CD14-positive monocyte (primary cell): ENCODE data around the gene RHOH. TPM values are rescaled to one million over a fixed set of nuclear protein-coding genes. Genes with fewer than 3 reads are reported as not detected.

Source experiments
- DNase-seq, 3 donors: peaks; one replicate each; pipeline ENCODE4 v3.0.0-alpha.2; 2011 to 2022
- H2AFZ ChIP-seq: 2 replicates; pipeline ENCODE4 v1.6.0; 2012; ENCODE audit warnings: mild to moderate bottlenecking, low read depth, low read length, inconsistent platforms; ENCODE audit not compliant: insufficient read depth, poor library complexity, severe bottlenecking
- H3K27ac ChIP-seq, 2 donors: 1 replicate in 1 of 2; 2 replicates in 1 of 2; pipeline ENCODE4 v1.5.1; 2012 to 2013; ENCODE audit warnings: low read length in 2 of 2, control low read depth in 1 of 2, inconsistent platforms in 1 of 2, low read depth in 1 of 2, mild to moderate bottlenecking in 1 of 2
- H3K27me3 ChIP-seq, 2 donors: one replicate each; pipeline versions ENCODE4 v1.6.0 to v1.6.1; 2011 to 2013; ENCODE audit warnings: low read length in 2 of 2; ENCODE audit not compliant: control insufficient read depth in 2 of 2, insufficient read depth in 2 of 2
- H3K36me3 ChIP-seq, 2 donors: replicated peaks in 1 of 2; 1 replicate in 1 of 2; 2 replicates in 1 of 2; pipeline versions ENCODE4 v1.5.1 to v1.6.1; 2012 to 2013; ENCODE audit warnings: low read length in 2 of 2, control low read depth in 1 of 2, inconsistent platforms in 1 of 2, mild to moderate bottlenecking in 1 of 2; ENCODE audit not compliant: insufficient read depth in 2 of 2, control insufficient read depth in 1 of 2
- H3K4me1 ChIP-seq, 2 donors: 1 replicate in 1 of 2; 2 replicates in 1 of 2; pipeline versions ENCODE4 v1.5.1 to v1.6.1; 2012 to 2013; ENCODE audit warnings: low read length in 2 of 2, control low read depth in 1 of 2, inconsistent platforms in 1 of 2, mild to moderate bottlenecking in 1 of 2, moderate library complexity in 1 of 2; ENCODE audit not compliant: insufficient read depth in 2 of 2, control insufficient read depth in 1 of 2
- H3K4me2 ChIP-seq: replicated peaks from 2 replicates; pipeline ENCODE3; 2012; ENCODE audit warnings: low read length, moderate library complexity, mild to moderate bottlenecking; ENCODE audit not compliant: poor library complexity, severe bottlenecking; ENCODE audit errors: extremely low read depth
- H3K4me3 ChIP-seq, 3 experiments: fragments of 200-600 bp in 1 of 3; sonication (generic) in 1 of 3; replicated peaks in 1 of 3; 1 replicate in 2 of 3; 2 replicates in 1 of 3; pipeline ENCODE4 v1.5.1; 2011 to 2013; ENCODE audit warnings: low read length in 3 of 3, mild to moderate bottlenecking in 3 of 3, control low read depth in 2 of 3, low read depth in 2 of 3, inconsistent platforms in 1 of 3, moderate library complexity in 1 of 3
- H3K79me2 ChIP-seq: 2 replicates; pipeline ENCODE4 v1.6.0; 2012; ENCODE audit warnings: mild to moderate bottlenecking, control low read depth, inconsistent platforms, low read length, moderate library complexity; ENCODE audit not compliant: insufficient read depth
- H3K9ac ChIP-seq: 2 replicates; pipeline ENCODE4 v1.6.0; 2017; ENCODE audit warnings: low read length, mild to moderate bottlenecking; ENCODE audit not compliant: insufficient read depth, poor library complexity, severe bottlenecking
- H3K9me3 ChIP-seq, 2 donors: replicated peaks in 1 of 2; 1 replicate in 1 of 2; 2 replicates in 1 of 2; pipeline versions ENCODE4 v1.5.1 to v1.6.1; 2012 to 2013; ENCODE audit warnings: low read length in 2 of 2, control low read depth in 1 of 2; ENCODE audit not compliant: control insufficient read depth in 1 of 2, insufficient read depth in 1 of 2
- H4K20me1 ChIP-seq: 2 replicates; pipeline ENCODE4 v1.6.0; 2012; ENCODE audit warnings: mild to moderate bottlenecking, low read length, control low read depth, moderate library complexity; ENCODE audit not compliant: insufficient read depth
- H3K27ac Mint-ChIP-seq, 7 donors: one replicate each; pipeline ENCODE4 v1.8.0; 2020; ENCODE audit warnings: mild to moderate bottlenecking in 7 of 7, mixed read lengths in 7 of 7, moderate library complexity in 6 of 7, inconsistent platforms in 2 of 7
- H3K27me3 Mint-ChIP-seq, 3 donors: one replicate each; pipeline ENCODE4 v1.8.0; 2021 to 2022; ENCODE audit warnings: low read depth in 3 of 3, mild to moderate bottlenecking in 3 of 3, mixed read lengths in 3 of 3, moderate library complexity in 3 of 3, inconsistent platforms in 1 of 3
- H3K36me3 Mint-ChIP-seq, 2 donors: one replicate each; pipeline ENCODE4 v1.8.0; 2020; ENCODE audit warnings: mixed read lengths in 2 of 2, inconsistent platforms in 1 of 2, mild to moderate bottlenecking in 1 of 2
- H3K4me1 Mint-ChIP-seq: one replicate; pipeline ENCODE4 v1.8.0; 2020; ENCODE audit warnings: mild to moderate bottlenecking, mixed read lengths
- H3K4me3 Mint-ChIP-seq, 2 donors: one replicate each; pipeline ENCODE4 v1.8.0; 2020; ENCODE audit warnings: mild to moderate bottlenecking in 2 of 2, mixed read lengths in 2 of 2, moderate library complexity in 1 of 2
- H3K9me3 Mint-ChIP-seq, 7 donors: one replicate each; pipeline ENCODE4 v1.8.0; 2020 to 2022; ENCODE audit warnings: mixed read lengths in 7 of 7, mild to moderate bottlenecking in 6 of 7, moderate library complexity in 6 of 7, inconsistent platforms in 2 of 7
- WGBS: methylation state at CpG from one replicate; pipeline ENCODE4 v1.1.5; 2013; ENCODE audit warnings: missing lambda C conversion rate; ENCODE audit not compliant: insufficient coverage; 5-methylcytosine and 5-hydroxymethylcytosine counted together
- intact Hi-C, 2 donors: fragments of 100-400 bp; cut with micrococcal nuclease; formaldehyde crosslinking; loops; one replicate each; pipeline versions ENCODE4 v1.15.0 to v1.15.1; 2023
- polyA plus RNA-seq, 3 donors: library from polyadenylated mRNA; depleted of rRNA in 1 of 3; unstranded in 2 of 3; stranded (reverse) in 1 of 3; fragments of 300-500 nt in 2 of 3; fragments of >200 nt in 1 of 3; fragmentation: Illumina TruSeq in 2 of 3; gene quantifications; 1 replicate in 2 of 3; 2 replicates in 1 of 3; pipeline ENCODE4 v1.2.3, GENCODE V29; 2012 to 2021
- TF ChIP-seq, protein P1 (sequence below): fragments of 200-600 bp; IDR thresholded peaks from one replicate; pipeline ENCODE4 v1.8.0; 2022; ENCODE audit warnings: antibody characterized with exemption, mild to moderate bottlenecking

Gene RHOH
- polyA plus RNA-seq, 3 donors = 0.16 to 1.4 (median 1.2) TPM

DNA sequence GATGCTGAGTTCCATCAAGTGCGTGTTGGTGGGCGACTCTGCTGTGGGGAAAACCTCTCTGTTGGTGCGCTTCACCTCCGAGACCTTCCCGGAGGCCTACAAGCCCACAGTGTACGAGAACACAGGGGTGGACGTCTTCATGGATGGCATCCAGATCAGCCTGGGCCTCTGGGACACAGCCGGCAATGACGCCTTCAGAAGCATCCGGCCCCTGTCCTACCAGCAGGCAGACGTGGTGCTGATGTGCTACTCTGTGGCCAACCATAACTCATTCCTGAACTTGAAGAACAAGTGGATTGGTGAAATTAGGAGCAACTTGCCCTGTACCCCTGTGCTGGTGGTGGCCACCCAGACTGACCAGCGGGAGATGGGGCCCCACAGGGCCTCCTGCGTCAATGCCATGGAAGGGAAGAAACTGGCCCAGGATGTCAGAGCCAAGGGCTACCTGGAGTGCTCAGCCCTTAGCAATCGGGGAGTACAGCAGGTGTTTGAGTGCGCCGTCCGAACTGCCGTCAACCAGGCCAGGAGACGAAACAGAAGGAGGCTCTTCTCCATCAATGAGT is 46.6 kb downstream of the RHOH start:
- peak overlapping the region; percentile 52 to 79 for H3K4me3 Mint-ChIP-seq
- TF ChIP-seq, protein P1, sequence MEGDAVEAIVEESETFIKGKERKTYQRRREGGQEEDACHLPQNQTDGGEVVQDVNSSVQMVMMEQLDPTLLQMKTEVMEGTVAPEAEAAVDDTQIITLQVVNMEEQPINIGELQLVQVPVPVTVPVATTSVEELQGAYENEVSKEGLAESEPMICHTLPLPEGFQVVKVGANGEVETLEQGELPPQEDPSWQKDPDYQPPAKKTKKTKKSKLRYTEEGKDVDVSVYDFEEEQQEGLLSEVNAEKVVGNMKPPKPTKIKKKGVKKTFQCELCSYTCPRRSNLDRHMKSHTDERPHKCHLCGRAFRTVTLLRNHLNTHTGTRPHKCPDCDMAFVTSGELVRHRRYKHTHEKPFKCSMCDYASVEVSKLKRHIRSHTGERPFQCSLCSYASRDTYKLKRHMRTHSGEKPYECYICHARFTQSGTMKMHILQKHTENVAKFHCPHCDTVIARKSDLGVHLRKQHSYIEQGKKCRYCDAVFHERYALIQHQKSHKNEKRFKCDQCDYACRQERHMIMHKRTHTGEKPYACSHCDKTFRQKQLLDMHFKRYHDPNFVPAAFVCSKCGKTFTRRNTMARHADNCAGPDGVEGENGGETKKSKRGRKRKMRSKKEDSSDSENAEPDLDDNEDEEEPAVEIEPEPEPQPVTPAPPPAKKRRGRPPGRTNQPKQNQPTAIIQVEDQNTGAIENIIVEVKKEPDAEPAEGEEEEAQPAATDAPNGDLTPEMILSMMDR = no peak
- Histone ChIP-seq H4K20me1 (no peaks in the 10 kb centered on the region), H3K36me3 (no peaks in the 10 kb centered on the region), H3K9me3 (no peaks in the 10 kb centered on the region), H3K79me2 (no peaks in the 10 kb centered on the region), H3K27me3 (no peaks in the 10 kb centered on the region), H3K4me2 (peak overlapping the region; percentile 69), H3K9ac (peak overlapping the region; percentile 22), H3K4me1 (peaks cover 26 to 46% of the 10 kb centered on the region in 2 donors), H3K27ac (peak overlapping the region; percentile 5 to 74), H2AFZ (no peak overlapping the region), H3K4me3 (peak overlapping the region in 1 of 3 experiments; percentile 53)
- peak overlapping the region in 6 of 7 donors; percentile 78 to 94 (median 87) for H3K27ac Mint-ChIP-seq
- intact Hi-C loops = loop anchor here in 1 of 2 donors (5.0 kb wide), 1 partner anchor 64 kb away; no protein-coding TSS in a partner anchor
- WGBS = 92% methylated on average over 18 of the region's 19 CpGs
- no peak for DNase-seq
- H3K4me1 Mint-ChIP-seq = peaks cover 49% of the 10 kb centered on the region
- peaks cover 0 to 2% (median 0%) of the 10 kb centered on the region in 7 donors for H3K9me3 Mint-ChIP-seq
- H3K36me3 Mint-ChIP-seq = no peaks in the 10 kb centered on the region
- H3K27me3 Mint-ChIP-seq = peaks cover 0 to 4% (median 3%) of the 10 kb centered on the region in 3 donors

- no peak for DNase-seq
- intact Hi-C loops = loop anchor here in 1 of 2 donors (5.0 kb wide), 1 partner anchor 63 kb away; no protein-coding TSS in a partner anchor
- H3K9me3 ChIP-seq = no peaks in the 10 kb centered on the region
- peaks cover 26 to 46% of the 10 kb centered on the region in 2 donors for H3K4me1 ChIP-seq
- no peaks in the 10 kb centered on the region for H3K36me3 Mint-ChIP-seq
- peaks cover 0 to 2% (median 0%) of the 10 kb centered on the region in 7 donors for H3K9me3 Mint-ChIP-seq
- H3K4me1 Mint-ChIP-seq = peaks cover 44% of the 10 kb centered on the region
- peak overlapping the region in 1 of 7 donors; percentile 54 for H3K27ac Mint-ChIP-seq
- H3K27ac ChIP-seq = no peak overlapping the region
- no peaks in the 10 kb centered on the region for H3K27me3 ChIP-seq
- WGBS = 0% methylated on average over 1 of the region's 2 CpGs
- H3K4me3 Mint-ChIP-seq = peak overlapping the region in 1 of 2 donors; percentile 52
- H3K9ac ChIP-seq = no peak overlapping the region
- no peak overlapping the region for H2AFZ ChIP-seq
- no peaks in the 10 kb centered on the region for H3K36me3 ChIP-seq
- no peaks in the 10 kb centered on the region for H4K20me1 ChIP-seq
- TF ChIP-seq, protein P1 = no peak
- H3K4me2 ChIP-seq = peak overlapping the region; percentile 21
- H3K79me2 ChIP-seq = no peaks in the 10 kb centered on the region
- peak overlapping the region in 1 of 3 experiments; percentile 16 for H3K4me3 ChIP-seq
- peaks cover 0 to 3% (median 1%) of the 10 kb centered on the region in 3 donors for H3K27me3 Mint-ChIP-seq
Observed at GRCh38 chr4:40244606-40245005, 47.8 kb downstream of the RHOH start.
